ENCODE data around the gene SIRT5.
A peak's percentile ranks its signal among the peaks of the same experiment; 100 is the strongest.

The SIRT5 gene

GRCh38 chr6:13572240-13572639 lies 2.2 kb upstream of the SIRT5 start:
- DNase-seq, result no peak
- TF ChIP-seq, protein P1, sequence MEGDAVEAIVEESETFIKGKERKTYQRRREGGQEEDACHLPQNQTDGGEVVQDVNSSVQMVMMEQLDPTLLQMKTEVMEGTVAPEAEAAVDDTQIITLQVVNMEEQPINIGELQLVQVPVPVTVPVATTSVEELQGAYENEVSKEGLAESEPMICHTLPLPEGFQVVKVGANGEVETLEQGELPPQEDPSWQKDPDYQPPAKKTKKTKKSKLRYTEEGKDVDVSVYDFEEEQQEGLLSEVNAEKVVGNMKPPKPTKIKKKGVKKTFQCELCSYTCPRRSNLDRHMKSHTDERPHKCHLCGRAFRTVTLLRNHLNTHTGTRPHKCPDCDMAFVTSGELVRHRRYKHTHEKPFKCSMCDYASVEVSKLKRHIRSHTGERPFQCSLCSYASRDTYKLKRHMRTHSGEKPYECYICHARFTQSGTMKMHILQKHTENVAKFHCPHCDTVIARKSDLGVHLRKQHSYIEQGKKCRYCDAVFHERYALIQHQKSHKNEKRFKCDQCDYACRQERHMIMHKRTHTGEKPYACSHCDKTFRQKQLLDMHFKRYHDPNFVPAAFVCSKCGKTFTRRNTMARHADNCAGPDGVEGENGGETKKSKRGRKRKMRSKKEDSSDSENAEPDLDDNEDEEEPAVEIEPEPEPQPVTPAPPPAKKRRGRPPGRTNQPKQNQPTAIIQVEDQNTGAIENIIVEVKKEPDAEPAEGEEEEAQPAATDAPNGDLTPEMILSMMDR (IDR thresholded peaks at IDR 0.05), result no peak
- Histone ChIP-seq H3K36me3 (no peaks in the 10 kb centered on the region), H3K4me3 (no peak overlapping the region), H3K4me1 (peaks cover 0 to 9% (median 6%) of the 10 kb centered on the region in 4 donors), H3K9me3 (no peaks in the 10 kb centered on the region), H3K27ac (no peak overlapping the region), H3K27me3 (peaks cover 0 to 5% of the 10 kb centered on the region in 2 donors)
- intact Hi-C loops (cut with DNase I; ENCODE audit: low total_unique reads), result loop anchor here (10.0 kb wide), 1 partner anchor 237 kb away; no protein-coding TSS in a partner anchor

- TF ChIP-seq, protein P1 (IDR thresholded peaks at IDR 0.05), result no peak
- peaks cover 0 to 5% of the 10 kb centered on the region in 2 donors for H3K27me3 ChIP-seq
- peak overlapping the region; percentile 76 to 91 for H3K4me3 ChIP-seq
- peak overlapping the region; percentile 95 to 96 for H3K27ac ChIP-seq
- intact Hi-C loops (cut with DNase I; ENCODE audit: low total_unique reads), result loop anchor here (10.0 kb wide), 1 partner anchor 238 kb away; no protein-coding TSS in a partner anchor
- no peaks in the 10 kb centered on the region for H3K36me3 ChIP-seq
- H3K4me1 ChIP-seq, result peaks cover 0 to 9% (median 6%) of the 10 kb centered on the region in 4 donors
- no peaks in the 10 kb centered on the region for H3K9me3 ChIP-seq
- DNase-seq, result no peak
Observed at GRCh38 chr6:13572951-13573654, 1.3 kb upstream of the SIRT5 start.

- H3K4me1 ChIP-seq, result peaks cover 0 to 9% (median 6%) of the 10 kb centered on the region in 4 donors
- intact Hi-C loops (cut with DNase I; ENCODE audit: low total_unique reads), result loop anchor here (10.0 kb wide), 1 partner anchor 239 kb away; no protein-coding TSS in a partner anchor
- no peaks in the 10 kb centered on the region for H3K36me3 ChIP-seq
- peak overlapping the region; percentile 95 to 96 for H3K27ac ChIP-seq
- no peaks in the 10 kb centered on the region for H3K9me3 ChIP-seq
- peaks cover 0 to 5% of the 10 kb centered on the region in 2 donors for H3K27me3 ChIP-seq
- TF ChIP-seq, protein P1 (IDR thresholded peaks at IDR 0.05), result no peak
- peak; percentile 32 to 81 for DNase-seq
- H3K4me3 ChIP-seq, result peak overlapping the region; percentile 76 to 91
Observed at GRCh38 chr6:13573669-13574110, 711 bp upstream of the SIRT5 start.

- DNase-seq, result peak; percentile 91 to 96
- peaks cover 0 to 1% of the 10 kb centered on the region in 2 donors for H3K27me3 ChIP-seq
- intact Hi-C loops (cut with DNase I; ENCODE audit: low total_unique reads), result loop anchor here (10.0 kb wide), 1 partner anchor 239 kb away; no protein-coding TSS in a partner anchor
- H3K27ac ChIP-seq, result peak overlapping the region; percentile 95 to 96
- peaks cover 0 to 9% (median 6%) of the 10 kb centered on the region in 4 donors for H3K4me1 ChIP-seq
- H3K9me3 ChIP-seq, result no peaks in the 10 kb centered on the region
- H3K36me3 ChIP-seq, result no peaks in the 10 kb centered on the region
- peak overlapping the region; percentile 76 to 91 for H3K4me3 ChIP-seq
- TF ChIP-seq, protein P1 (IDR thresholded peaks at IDR 0.05), result peak; percentile 41 to 51
Observed at GRCh38 chr6:13574149-13574570, 241 bp upstream of the SIRT5 start.

- intact Hi-C loops (cut with DNase I; ENCODE audit: low total_unique reads), result loop anchor here (5.0 to 10.0 kb wide), 2 partner anchors 42 to 241 kb away; partner anchors contain the start of gene NOL7
- Histone ChIP-seq H3K27me3 (no peaks in the 10 kb centered on the region), H3K4me1 (peaks cover 0 to 9% (median 6%) of the 10 kb centered on the region in 4 donors), H3K36me3 (peaks cover 0 to 8% (median 4%) of the 10 kb centered on the region in 3 donors), H3K27ac (peak overlapping the region; percentile 95 to 96), H3K4me3 (peak overlapping the region; percentile 76 to 91), H3K9me3 (no peaks in the 10 kb centered on the region)
- TF ChIP-seq, protein P1 (IDR thresholded peaks at IDR 0.05), result peak in 1 of 2 experiments; percentile 75
- DNase-seq, result no peak
Observed at GRCh38 chr6:13575377-13575775, 975 bp downstream of the SIRT5 start.

Measured in tibial artery (tissue), 4 donors.